Liver (tissue), 9 donors: Measurements from ENCODE around the gene TLX3. TPM values are rescaled to one million over a fixed set of nuclear protein-coding genes. Genes with fewer than 3 reads are reported as not detected.

Experiments
- DNase-seq: peaks from one replicate; pipeline ENCODE4 v3.0.0-alpha.2; 2017; ENCODE audit warnings: low spot score
- H3K27ac ChIP-seq, 2 donors: one replicate each; pipeline ENCODE4 v1.7.0; 2013; ENCODE audit warnings: inconsistent platforms in 2 of 2, low read length in 2 of 2, control low read depth in 1 of 2, low read depth in 1 of 2, mild to moderate bottlenecking in 1 of 2
- H3K27me3 ChIP-seq, 4 donors: one replicate each; pipeline versions ENCODE4 v1.6.1 to v1.7.0; 2013; ENCODE audit warnings: low read length in 3 of 4, inconsistent platforms in 1 of 4, mild to moderate bottlenecking in 1 of 4, moderate library complexity in 1 of 4; ENCODE audit not compliant: control insufficient read depth in 4 of 4, insufficient read depth in 4 of 4
- H3K36me3 ChIP-seq, 4 donors: one replicate each; pipeline versions ENCODE4 v1.6.1 to v1.7.0; 2013; ENCODE audit warnings: low read length in 3 of 4, mild to moderate bottlenecking in 3 of 4, low read depth in 1 of 4, moderate library complexity in 1 of 4; ENCODE audit not compliant: control insufficient read depth in 4 of 4, insufficient read depth in 3 of 4
- H3K4me1 ChIP-seq, 4 donors: one replicate each; pipeline versions ENCODE4 v1.6.1 to v1.7.0; 2013; ENCODE audit warnings: low read length in 3 of 4, mild to moderate bottlenecking in 3 of 4, moderate library complexity in 1 of 4; ENCODE audit not compliant: control insufficient read depth in 4 of 4, insufficient read depth in 4 of 4
- H3K4me3 ChIP-seq, 3 donors: one replicate each; pipeline versions ENCODE4 v1.6.1 to v1.7.0; 2013; ENCODE audit warnings: low read length in 3 of 3, control low read depth in 1 of 3, low read depth in 1 of 3, mild to moderate bottlenecking in 1 of 3
- H3K9ac ChIP-seq, 2 donors: one replicate each; pipeline ENCODE4 v1.7.0; 2013; ENCODE audit warnings: low read length in 2 of 2, mild to moderate bottlenecking in 2 of 2, moderate library complexity in 2 of 2, control low read depth in 1 of 2, low read depth in 1 of 2
- H3K9me3 ChIP-seq, 4 donors: one replicate each; pipeline versions ENCODE4 v1.6.1 to v1.7.0; 2013; ENCODE audit warnings: low read length in 3 of 4; ENCODE audit not compliant: control insufficient read depth in 4 of 4
- ATF3 ChIP-seq: IDR thresholded peaks from 2 replicates; pipeline ENCODE4 v1.6.1; 2016; ENCODE audit warnings: antibody characterized with exemption
- CTCF ChIP-seq: fragments of 150-350 bp; IDR thresholded peaks from 2 replicates; pipeline ENCODE4 v1.5.1; 2017; ENCODE audit warnings: improper control_type of control experiment, low read depth, low read length; ENCODE audit not compliant: missing input control
- FOXA1 ChIP-seq: IDR thresholded peaks from 2 replicates; pipeline ENCODE4 v1.6.1; 2016; ENCODE audit warnings: antibody characterized with exemption
- FOXA2 ChIP-seq: IDR thresholded peaks from 2 replicates; pipeline ENCODE4 v1.6.1; 2016; ENCODE audit warnings: antibody characterized with exemption
- GABPA ChIP-seq, 2 donors: IDR thresholded peaks in 1 of 2; conservative IDR thresholded peaks in 1 of 2; 2 replicates each; pipeline ENCODE4 v1.6.1; 2016; ENCODE audit warnings: antibody characterized with exemption in 2 of 2, mild to moderate bottlenecking in 1 of 2, moderate library complexity in 1 of 2
- HNF4G ChIP-seq: IDR thresholded peaks from 2 replicates; pipeline ENCODE4 v1.6.1; 2016; ENCODE audit warnings: antibody characterized with exemption
- JUND ChIP-seq, 2 donors: IDR thresholded peaks; 2 replicates each; pipeline ENCODE4 v1.6.1; 2016; ENCODE audit warnings: antibody characterized with exemption in 2 of 2
- MAX ChIP-seq: IDR thresholded peaks from 2 replicates; pipeline ENCODE4 v1.6.1; 2016; ENCODE audit warnings: antibody characterized with exemption
- NR2F2 ChIP-seq: IDR thresholded peaks from 2 replicates; pipeline ENCODE4 v1.6.1; 2016; ENCODE audit warnings: antibody characterized with exemption
- RAD21 ChIP-seq, 2 donors: IDR thresholded peaks; 2 replicates each; pipeline ENCODE4 v1.6.1; 2016; ENCODE audit warnings: antibody characterized with exemption in 2 of 2, mild to moderate bottlenecking in 2 of 2
- REST ChIP-seq: IDR thresholded peaks from 2 replicates; pipeline ENCODE4 v1.6.1; 2016; ENCODE audit warnings: antibody characterized with exemption, mild to moderate bottlenecking
- RXRA ChIP-seq, 2 donors: IDR thresholded peaks; 2 replicates each; pipeline ENCODE4 v1.6.1; 2017 to 2018; ENCODE audit warnings: antibody characterized with exemption in 2 of 2, mild to moderate bottlenecking in 1 of 2
- SP1 ChIP-seq: IDR thresholded peaks from 2 replicates; pipeline ENCODE4 v1.6.1; 2018; ENCODE audit warnings: antibody characterized with exemption, mild to moderate bottlenecking
- TAF1 ChIP-seq: conservative IDR thresholded peaks from 2 replicates; pipeline ENCODE4 v1.6.1; 2016; ENCODE audit warnings: antibody characterized with exemption, mild to moderate bottlenecking
- YY1 ChIP-seq: IDR thresholded peaks from 2 replicates; pipeline ENCODE4 v1.6.1; 2016; ENCODE audit warnings: antibody characterized with exemption, mild to moderate bottlenecking
- ZBTB33 ChIP-seq: IDR thresholded peaks from 2 replicates; pipeline ENCODE4 v1.6.1; 2016; ENCODE audit warnings: antibody characterized with exemption
- WGBS: extraction: QIAGEN DNeasy Blood & Tissue Kit; methylation state at CpG from one replicate; pipeline ENCODE4 v1.1.7; 2013; 5-methylcytosine and 5-hydroxymethylcytosine counted together
- polyA plus RNA-seq, 2 donors: library from polyadenylated mRNA; stranded (reverse) in 1 of 2; unstranded in 1 of 2; fragments of 200-250 nt in 1 of 2; fragments of >200 nt in 1 of 2; fragmentation: Nextera tagmentation in 1 of 2; extraction: Ambion mirVana in 1 of 2; gene quantifications; one replicate each; pipeline versions ENCODE4 v1.2.1 to v1.2.3, GENCODE V29; 2013 to 2015
- total RNA-seq, 2 donors: library from RNA; depleted of rRNA; stranded (reverse); fragments of >200 nt; gene quantifications; one replicate each; pipeline ENCODE4 v1.2.3, GENCODE V29; 2014
- donor health status: healthy.
- donor health status: healthy.
- donor health status: healthy.
- donor health status: healthy.
- donor health status: healthy.

Gene TLX3
- total and polyA plus RNA-seq, 4 donors = not detected

- H3K27ac ChIP-seq = no peak overlapping the region
- peaks cover 5 to 21% (median 12%) of the 10 kb centered on the region in 4 donors for H3K4me1 ChIP-seq
- H3K4me3 ChIP-seq = no peak overlapping the region
- WGBS = 45% methylated on average over 6 of the region's 6 CpGs
- H3K27me3 ChIP-seq = peaks cover 5 to 18% (median 16%) of the 10 kb centered on the region in 4 donors
- DNase-seq = no peak
- TF ChIP-seq MAX (no peak), SP1 (no peak), RXRA (IDR thresholded peaks at IDR 0.05) (no peak), YY1 (no peak), CTCF (no peak), NR2F2 (no peak), FOXA1 (no peak), ZBTB33 (no peak), RAD21 (IDR thresholded peaks at IDR 0.05) (no peak), HNF4G (no peak), FOXA2 (no peak), ATF3 (no peak), JUND (IDR thresholded peaks at IDR 0.05) (no peak), REST (no peak), TAF1 (no peak), GABPA (IDR thresholded peaks at IDR 0.05 in 1 of 2, conservative IDR thresholded peaks at IDR 0.05 in 1 of 2) (no peak)
- no peaks in the 10 kb centered on the region for H3K36me3 ChIP-seq
- H3K9me3 ChIP-seq = peaks cover 0 to 10% (median 0%) of the 10 kb centered on the region in 4 donors
- no peak overlapping the region for H3K9ac ChIP-seq
Measured at GRCh38 chr5:171306166-171306565, 2.9 kb upstream of the TLX3 start.
